ENCODE data around the gene ANXA10. TPM values are rescaled to one million over a fixed set of nuclear protein-coding genes. Genes with fewer than 3 reads are reported as not detected.
"Not testable (repeated sequence)": the region's sequence is repeated elsewhere in the genome, so short reads cannot be mapped to it uniquely, and the experiment has no call there.

ANXA10 gene
- total RNA-seq, 3 donors from 2014 or later = 0.34 TPM; not detected in 2

- intact Hi-C loops (cut with DNase I, micrococcal nuclease) = no loop called here
- TF ChIP-seq CTCF (IDR thresholded peaks at IDR 0.05) = no peak
- ATAC-seq = no peak
- no peak overlapping the region for H3K4me3 ChIP-seq
- no peak for DNase-seq
- no peaks in the 10 kb centered on the region for H3K36me3 ChIP-seq (ENCODE audit: low read depth)
- no peaks in the 10 kb centered on the region for H3K4me1 ChIP-seq (ENCODE audit: low read depth)
- no peaks in the 10 kb centered on the region for H3K9me3 ChIP-seq
These were observed 4.8 kb downstream of the ANXA10 start for GRCh38 chr4:168097161-168097560.

- H3K36me3 ChIP-seq (ENCODE audit: low read depth) = no peaks in the 10 kb centered on the region
- H3K9me3 ChIP-seq = no peaks in the 10 kb centered on the region
- DNase-seq = no peak
- H3K4me3 ChIP-seq = no peak overlapping the region
- TF ChIP-seq CTCF (IDR thresholded peaks at IDR 0.05) = no peak
- no peak for ATAC-seq
- H3K4me1 ChIP-seq (ENCODE audit: low read depth) = no peaks in the 10 kb centered on the region
- intact Hi-C loops (cut with DNase I, micrococcal nuclease) = no loop called here
These were observed 5.9 kb downstream of the ANXA10 start for GRCh38 chr4:168098248-168098717.

- TF ChIP-seq CTCF (IDR thresholded peaks at IDR 0.05) = no peak
- Histone ChIP-seq H3K36me3 (ENCODE audit: low read depth) (no peaks in the 10 kb centered on the region), H3K4me1 (ENCODE audit: low read depth) (no peaks in the 10 kb centered on the region), H3K9me3 (no peaks in the 10 kb centered on the region), H3K4me3 (no peak overlapping the region)
- ATAC-seq (no peak), DNase-seq (no peak)
- intact Hi-C loops (cut with DNase I, micrococcal nuclease) = no loop called here
These were observed 6.9 kb downstream of the ANXA10 start for GRCh38 chr4:168099195-168099594.

GRCh38 chr4:168101026-168101425 is 8.7 kb downstream of the ANXA10 start:
- Histone ChIP-seq H3K4me3 (no peak overlapping the region), H3K4me1 (ENCODE audit: low read depth) (no peaks in the 10 kb centered on the region), H3K36me3 (ENCODE audit: low read depth) (no peaks in the 10 kb centered on the region), H3K9me3 (no peaks in the 10 kb centered on the region)
- no peak for TF ChIP-seq CTCF (IDR thresholded peaks at IDR 0.05)
- intact Hi-C loops (cut with DNase I, micrococcal nuclease) = no loop called here
- DNase-seq (no peak), ATAC-seq (no peak)

GRCh38 chr4:168102403-168102802 is 10.1 kb downstream of the ANXA10 start:
- no peak for TF ChIP-seq CTCF (IDR thresholded peaks at IDR 0.05)
- H3K9me3 ChIP-seq = no peaks in the 10 kb centered on the region
- intact Hi-C loops (cut with DNase I, micrococcal nuclease) = no loop called here
- DNase-seq = no peak
- H3K4me1 ChIP-seq (ENCODE audit: low read depth) = no peaks in the 10 kb centered on the region
- no peaks in the 10 kb centered on the region for H3K36me3 ChIP-seq (ENCODE audit: low read depth)
- no peak overlapping the region for H3K4me3 ChIP-seq
- no peak for ATAC-seq

- Histone ChIP-seq H3K4me1 (ENCODE audit: low read depth) (no peaks in the 10 kb centered on the region), H3K4me3 (no peak overlapping the region), H3K36me3 (ENCODE audit: low read depth) (no peaks in the 10 kb centered on the region), H3K9me3 (no peaks in the 10 kb centered on the region)
- no peak for DNase-seq
- TF ChIP-seq CTCF (IDR thresholded peaks at IDR 0.05) = no peak
- ATAC-seq = no peak
- intact Hi-C loops (cut with DNase I, micrococcal nuclease) = no loop called here
These were observed 17.2 kb downstream of the ANXA10 start for GRCh38 chr4:168109527-168109926.

GRCh38 chr4:168113059-168113458 is 20.7 kb downstream of the ANXA10 start:
- DNase-seq; H3K4me1 ChIP-seq (ENCODE audit: low read depth); H3K36me3 ChIP-seq (ENCODE audit: low read depth); H3K9me3 ChIP-seq; H3K4me3 ChIP-seq; ATAC-seq; intact Hi-C loops (cut with DNase I, micrococcal nuclease): not testable (repeated sequence)
